LHCN-M2 (cell line): ENCODE measurements around the gene ANAPC1. TPM values are rescaled to one million over a fixed set of nuclear protein-coding genes. Genes with fewer than 3 reads are reported as not detected.
"Not testable (repeated sequence)": the region's sequence is repeated elsewhere in the genome, so short reads cannot be mapped to it uniquely, and the experiment has no call there.

Source experiments
- DNase-seq: peaks from one replicate; pipeline ENCODE4 v3.0.0-alpha.2; 2012; ENCODE audit warnings: low read depth
- total RNA-seq: library from RNA; depleted of rRNA; stranded (reverse); fragments of >200 nt; gene quantifications from 2 replicates; pipeline ENCODE4 v1.2.3, GENCODE V29; 2014; rRNA removed

ANAPC1 gene
- total RNA-seq, 1 experiment from 2014 or later: 60.9 TPM

GRCh38 chr2:111735838-111736721, 147.9 kb downstream of the ANAPC1 start:
- peak; percentile 84 for DNase-seq

GRCh38 chr2:111735420-111735819, 148.6 kb downstream of the ANAPC1 start:
- DNase-seq: not testable (repeated sequence)

- not testable (repeated sequence) for DNase-seq
Measured at GRCh38 chr2:111729812-111730458, 154.1 kb downstream of the ANAPC1 start.

GRCh38 chr2:111727611-111728110, 156.3 kb downstream of the ANAPC1 start:
- DNase-seq: not testable (repeated sequence)

- DNase-seq: not testable (repeated sequence)
Measured at GRCh38 chr2:111725742-111726141, 158.3 kb downstream of the ANAPC1 start.

- DNase-seq: not testable (repeated sequence)
Measured at GRCh38 chr2:111719610-111720009, 164.4 kb downstream of the ANAPC1 start.

Other genes starting within 250 kb of the ANAPC1 start
- 0.38 and 0.46 TPM in 2 replicates for gene MERTK, start 14.4 kb upstream of the ANAPC1 start, total RNA-seq
- gene TMEM87B, start 171.1 kb upstream of the ANAPC1 start, total RNA-seq: 27.4 and 31.6 TPM in 2 replicates